Osteoblast (primary cell): ENCODE data around the gene SPTBN5. TPM values are rescaled to one million over a fixed set of nuclear protein-coding genes. Genes with fewer than 3 reads are reported as not detected.

Source experiments
- DNase-seq: peaks from one replicate; pipeline ENCODE4 v3.0.0; 2011; ENCODE audit warnings: low spot score, mixed read lengths; ENCODE audit not compliant: insufficient read length; ENCODE audit errors: missing footprints
- H2AFZ ChIP-seq: 2 replicates; pipeline ENCODE4 v1.6.0; 2011; ENCODE audit warnings: mild to moderate bottlenecking, low read length
- H3K27ac ChIP-seq: 2 replicates; pipeline ENCODE4 v1.5.1; 2011; ENCODE audit warnings: mild to moderate bottlenecking, low read depth, low read length, moderate library complexity
- H3K27me3 ChIP-seq: 2 replicates; pipeline ENCODE4 v1.6.0; 2012; ENCODE audit warnings: mild to moderate bottlenecking, control low read depth, inconsistent platforms, low read length, moderate library complexity; ENCODE audit not compliant: insufficient read depth
- H3K36me3 ChIP-seq: 2 replicates; pipeline ENCODE4 v1.5.1; 2011; ENCODE audit warnings: mild to moderate bottlenecking, low read length, control low read depth, moderate library complexity; ENCODE audit not compliant: insufficient read depth
- H3K4me1 ChIP-seq: 2 replicates; pipeline ENCODE4 v1.5.1; 2011; ENCODE audit warnings: mild to moderate bottlenecking, low read length, control low read depth, moderate library complexity; ENCODE audit not compliant: insufficient read depth
- H3K4me2 ChIP-seq: 2 replicates; pipeline ENCODE4 v1.6.0; 2011; ENCODE audit warnings: mild to moderate bottlenecking, low read length; ENCODE audit not compliant: insufficient read depth
- H3K4me3 ChIP-seq: fragments of 200-600 bp; sonication (generic); 3 replicates; pipeline ENCODE4 v1.5.1; 2012; ENCODE audit warnings: mild to moderate bottlenecking, low read length, inconsistent platforms; ENCODE audit not compliant: insufficient read depth
- H3K79me2 ChIP-seq: 2 replicates; pipeline ENCODE4 v1.6.0; 2012; ENCODE audit warnings: mild to moderate bottlenecking, low read length, control low read depth, inconsistent platforms; ENCODE audit not compliant: insufficient read depth
- H3K9me3 ChIP-seq: 2 replicates; pipeline ENCODE4 v1.5.1; 2011; ENCODE audit warnings: low read depth, low read length, control low read depth
- H4K20me1 ChIP-seq: 2 replicates; pipeline ENCODE4 v1.6.0; 2012; ENCODE audit warnings: mild to moderate bottlenecking, low read length, control low read depth; ENCODE audit not compliant: insufficient read depth
- total RNA-seq: library from RNA; depleted of rRNA; stranded (reverse); fragments of >200 nt; gene quantifications from 2 replicates; pipeline ENCODE4 v1.2.3, GENCODE V29; 2012
- TF ChIP-seq, protein P1 (sequence below): IDR thresholded peaks from 2 replicates; pipeline ENCODE4 v1.5.1; 2011; ENCODE audit warnings: mild to moderate bottlenecking, low read depth, low read length, moderate library complexity; ENCODE audit errors: extremely low read depth

SPTBN5 gene
- total RNA-seq, 1 donor: 0.36 TPM

GRCh38 chr15:41840673-41841072 lies 53.2 kb downstream of the SPTBN5 start:
- no peaks in the 10 kb centered on the region for H3K4me1 ChIP-seq
- H3K27ac ChIP-seq: no peak overlapping the region
- TF ChIP-seq, protein P1, sequence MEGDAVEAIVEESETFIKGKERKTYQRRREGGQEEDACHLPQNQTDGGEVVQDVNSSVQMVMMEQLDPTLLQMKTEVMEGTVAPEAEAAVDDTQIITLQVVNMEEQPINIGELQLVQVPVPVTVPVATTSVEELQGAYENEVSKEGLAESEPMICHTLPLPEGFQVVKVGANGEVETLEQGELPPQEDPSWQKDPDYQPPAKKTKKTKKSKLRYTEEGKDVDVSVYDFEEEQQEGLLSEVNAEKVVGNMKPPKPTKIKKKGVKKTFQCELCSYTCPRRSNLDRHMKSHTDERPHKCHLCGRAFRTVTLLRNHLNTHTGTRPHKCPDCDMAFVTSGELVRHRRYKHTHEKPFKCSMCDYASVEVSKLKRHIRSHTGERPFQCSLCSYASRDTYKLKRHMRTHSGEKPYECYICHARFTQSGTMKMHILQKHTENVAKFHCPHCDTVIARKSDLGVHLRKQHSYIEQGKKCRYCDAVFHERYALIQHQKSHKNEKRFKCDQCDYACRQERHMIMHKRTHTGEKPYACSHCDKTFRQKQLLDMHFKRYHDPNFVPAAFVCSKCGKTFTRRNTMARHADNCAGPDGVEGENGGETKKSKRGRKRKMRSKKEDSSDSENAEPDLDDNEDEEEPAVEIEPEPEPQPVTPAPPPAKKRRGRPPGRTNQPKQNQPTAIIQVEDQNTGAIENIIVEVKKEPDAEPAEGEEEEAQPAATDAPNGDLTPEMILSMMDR: no peak
- H3K79me2 ChIP-seq: no peaks in the 10 kb centered on the region
- H3K4me3 ChIP-seq: no peak overlapping the region
- H2AFZ ChIP-seq: no peak overlapping the region
- no peaks in the 10 kb centered on the region for H3K9me3 ChIP-seq
- no peaks in the 10 kb centered on the region for H3K36me3 ChIP-seq
- no peaks in the 10 kb centered on the region for H4K20me1 ChIP-seq
- no peaks in the 10 kb centered on the region for H3K27me3 ChIP-seq
- no peak for DNase-seq
- no peak overlapping the region for H3K4me2 ChIP-seq

- Histone ChIP-seq H3K27me3 (no peaks in the 10 kb centered on the region), H3K4me1 (no peaks in the 10 kb centered on the region), H4K20me1 (no peaks in the 10 kb centered on the region), H3K36me3 (no peaks in the 10 kb centered on the region), H2AFZ (no peak overlapping the region), H3K9me3 (no peaks in the 10 kb centered on the region), H3K4me2 (no peak overlapping the region), H3K79me2 (no peaks in the 10 kb centered on the region), H3K27ac (no peak overlapping the region), H3K4me3 (no peak overlapping the region)
- no peak for DNase-seq
- TF ChIP-seq, protein P1: no peak
Measured at GRCh38 chr15:41839781-41840491, 53.9 kb downstream of the SPTBN5 start.

- Histone ChIP-seq H3K4me2 (no peak within 1 kb of the TSS), H3K4me1 (no peaks in the 10 kb centered on the region), H4K20me1 (no peaks in the 10 kb centered on the region), H3K4me3 (no peak within 1 kb of the TSS), H3K79me2 (no peaks in the 10 kb centered on the region), H3K27me3 (no peaks in the 10 kb centered on the region), H3K9me3 (no peaks in the 10 kb centered on the region), H2AFZ (no peak within 1 kb of the TSS), H3K36me3 (no peaks in the 10 kb centered on the region), H3K27ac (no peak within 1 kb of the TSS)
- TF ChIP-seq, protein P1: no peak
- DNase-seq: no peak
Measured at GRCh38 chr15:41838400-41838897, 55.4 kb downstream of the SPTBN5 start, which contains the start of gene PLA2G4B. Gene PLA2G4B, plus strand, starts transcription at chr15:41838847. Its CDS starts 67 bp downstream, at chr15:41838914.

DNA sequence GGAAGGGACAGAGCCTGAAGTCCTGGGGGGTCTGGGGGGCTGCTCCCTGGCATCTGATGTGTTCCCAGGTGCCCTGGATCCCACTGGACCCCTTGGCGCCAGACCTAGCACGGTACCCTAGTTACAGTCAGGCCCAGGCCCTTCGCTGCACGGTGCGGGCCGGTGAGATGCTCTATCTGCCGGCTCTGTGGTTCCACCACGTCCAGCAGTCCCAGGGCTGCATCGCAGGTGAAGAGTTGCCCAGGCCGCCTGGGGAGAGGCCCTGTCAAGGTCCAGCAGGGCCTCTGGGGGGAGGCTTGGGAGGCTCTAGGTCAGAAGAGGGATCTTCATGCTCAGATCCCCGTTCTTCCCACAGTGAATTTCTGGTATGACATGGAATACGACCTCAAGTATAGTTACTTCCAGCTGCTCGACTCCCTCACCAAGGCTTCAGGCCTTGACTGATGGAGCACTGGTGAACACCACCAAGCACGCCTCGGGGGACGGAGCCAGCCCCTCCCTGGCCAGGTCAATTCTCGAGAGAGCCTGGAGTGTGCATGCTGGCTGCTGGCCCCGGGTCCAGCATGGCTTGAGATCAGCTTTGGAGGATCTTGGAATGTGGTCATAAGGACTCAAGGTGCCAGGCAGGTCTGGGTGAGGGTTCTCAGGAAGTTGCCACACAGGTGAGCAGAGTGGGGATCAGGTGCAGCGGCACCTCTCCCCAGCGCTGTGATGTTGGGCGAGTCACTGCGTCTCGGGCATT lies 57.0 kb downstream of the SPTBN5 start:
- Histone ChIP-seq H3K27me3 (no peaks in the 10 kb centered on the region), H3K4me1 (no peaks in the 10 kb centered on the region), H3K36me3 (no peaks in the 10 kb centered on the region), H3K79me2 (no peaks in the 10 kb centered on the region), H3K9me3 (no peaks in the 10 kb centered on the region), H3K4me2 (no peak overlapping the region), H2AFZ (no peak overlapping the region), H3K4me3 (no peak overlapping the region), H3K27ac (no peak overlapping the region), H4K20me1 (no peaks in the 10 kb centered on the region)
- TF ChIP-seq, protein P1: no peak
- DNase-seq: no peak
